Stimulated activated CD8-positive, alpha-beta memory T cell treated with anti-CD3 and anti-CD28 coated beads, Interleukin-7, amount 100 ng/mL, for 1 hour (primary cell): Measurements from ENCODE around the gene PLP1.

Source experiments
- DNase-seq, 2 donors: peaks; one replicate each; pipeline ENCODE4 v3.0.0-alpha.2; 2020; ENCODE audit warnings: low read depth in 2 of 2

The PLP1 gene

DNA sequence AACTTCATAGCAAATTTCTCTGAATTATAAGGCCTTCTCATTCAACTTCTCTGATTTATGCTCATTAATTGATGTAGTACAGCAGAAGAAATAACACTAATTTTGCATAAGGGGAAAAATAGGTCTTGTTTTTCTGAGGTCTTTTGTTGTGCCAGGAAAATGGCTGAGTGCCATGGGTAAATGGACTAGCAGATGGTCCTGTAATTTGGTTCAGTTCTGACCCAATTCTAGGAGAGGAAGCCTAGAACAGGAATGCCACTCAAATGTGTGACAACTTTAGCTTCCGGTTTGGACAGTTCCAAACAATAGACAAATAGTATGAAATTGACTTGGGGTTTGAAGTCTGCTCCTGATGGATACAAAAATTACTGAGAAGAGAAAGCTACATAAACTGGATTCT lies 49.2 kb downstream of the PLP1 start:
- DNase-seq = no peak

- DNase-seq = no peak
Measured at GRCh38 chrX:103828529-103828928, 51.9 kb downstream of the PLP1 start.

- no peak for DNase-seq
Measured at GRCh38 chrX:103830848-103831247, 54.2 kb downstream of the PLP1 start.

GRCh38 chrX:103831342-103831802 lies 54.7 kb downstream of the PLP1 start:
- DNase-seq = peak in 1 of 2 donors; percentile 32

GRCh38 chrX:103831803-103832544 lies 55.3 kb downstream of the PLP1 start, which contains the start of gene RAB9B:
TSS of gene RAB9B (minus strand) at chrX:103832257. CDS start at chrX:103825784, 6,473 bp downstream.
- peak in 1 of 2 donors; percentile 29 for DNase-seq

DNA sequence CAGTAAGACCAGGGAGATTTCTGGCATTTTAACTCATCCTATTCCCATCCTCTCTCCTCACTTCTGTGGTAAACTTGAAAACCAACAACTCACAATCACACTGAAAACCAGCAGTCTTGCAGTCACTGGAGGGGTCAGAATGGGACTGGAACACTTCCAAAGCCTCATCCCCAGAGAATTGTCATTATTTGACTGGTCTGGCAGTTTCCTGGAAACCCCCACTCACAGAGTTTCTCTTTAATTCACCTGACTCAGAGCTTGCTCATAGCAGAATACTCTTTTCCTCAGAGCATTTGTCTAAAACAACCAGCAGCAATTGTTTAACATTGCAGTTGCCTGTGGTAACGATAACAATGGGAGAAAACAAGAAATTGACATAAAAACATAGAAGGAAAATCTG lies 62.8 kb downstream of the PLP1 start:
- no peak for DNase-seq
